Occipital lobe (tissue), 2 donors: ENCODE data around the gene DPF3. TPM values are rescaled to one million over a fixed set of nuclear protein-coding genes. Genes with fewer than 3 reads are reported as not detected.
"Not testable (repeated sequence)": the region's sequence is repeated elsewhere in the genome, so short reads cannot be mapped to it uniquely, and the experiment has no call there.

Experiments used
- DNase-seq: peaks from one replicate; lab custom pipeline; 2025; lab: John Stamatoyannopoulos, UW
- total RNA-seq: library from RNA; depleted of rRNA; stranded (reverse); fragments of >200 nt; gene quantifications from one replicate; pipeline ENCODE4 v1.2.3, GENCODE V29; 2014

DPF3 gene
- total RNA-seq, 1 donor from 2014 or later: 5.3 TPM

- DNase-seq: no peak
Observed at GRCh38 chr14:72774894-72775620, 118.8 kb downstream of the DPF3 start.

- no peak for DNase-seq
Observed at GRCh38 chr14:72774141-72774540, 119.8 kb downstream of the DPF3 start.

- DNase-seq: no peak
Observed at GRCh38 chr14:72771561-72771960, 122.3 kb downstream of the DPF3 start.

- no peak for DNase-seq
Observed at GRCh38 chr14:72766296-72766695, 127.6 kb downstream of the DPF3 start.

GRCh38 chr14:72763892-72764291, 130.0 kb downstream of the DPF3 start:
- no peak for DNase-seq

GRCh38 chr14:72759670-72760069, 134.2 kb downstream of the DPF3 start:
- DNase-seq: no peak

- no peak for DNase-seq
Observed at GRCh38 chr14:72758993-72759392, 134.9 kb downstream of the DPF3 start.

- DNase-seq: no peak
Observed at GRCh38 chr14:72758420-72758819, 135.5 kb downstream of the DPF3 start.

- DNase-seq: no peak
Observed at GRCh38 chr14:72756967-72757366, 136.9 kb downstream of the DPF3 start.

GRCh38 chr14:72755766-72756165, 138.1 kb downstream of the DPF3 start:
- no peak for DNase-seq

GRCh38 chr14:72754949-72755348, 139.0 kb downstream of the DPF3 start:
- DNase-seq: no peak

- DNase-seq: no peak
Observed at GRCh38 chr14:72753879-72754400, 140.0 kb downstream of the DPF3 start.

- no peak for DNase-seq
Observed at GRCh38 chr14:72753044-72753710, 140.7 kb downstream of the DPF3 start.

GRCh38 chr14:72752034-72752412, 141.9 kb downstream of the DPF3 start:
- DNase-seq: no peak

- no peak for DNase-seq
Observed at GRCh38 chr14:72751276-72752033, 142.4 kb downstream of the DPF3 start.

GRCh38 chr14:72748921-72749320, 145.0 kb downstream of the DPF3 start:
- not testable (repeated sequence) for DNase-seq

GRCh38 chr14:72747652-72748051, 146.2 kb downstream of the DPF3 start:
- DNase-seq: no peak

- DNase-seq: no peak
Observed at GRCh38 chr14:72745991-72746980, 147.6 kb downstream of the DPF3 start.

GRCh38 chr14:72745546-72745945, 148.4 kb downstream of the DPF3 start:
- no peak for DNase-seq

GRCh38 chr14:72744416-72745120, 149.3 kb downstream of the DPF3 start:
- DNase-seq: no peak
